H1 (cell line): ENCODE data around the gene PTTG2. TPM values are rescaled to one million over a fixed set of nuclear protein-coding genes. Genes with fewer than 3 reads are reported as not detected.

Experiments
- CTCF ChIA-PET: fragments of 300-600 bp; sonication (Branson Sonifier 250); formaldehyde crosslinking; loops from one replicate; lab custom pipeline; 2021; ENCODE audit not compliant: partially characterized antibody; lab: Charles Lee
- POLR2A ChIA-PET: fragments of 300-600 bp; sonication (Branson Sonifier 250); formaldehyde crosslinking; loops from one replicate; lab custom pipeline; 2021; ENCODE audit warnings: inconsistent platforms; ENCODE audit not compliant: partially characterized antibody; lab: Charles Lee
- DNase-seq, 2 experiments: peaks; one replicate each; pipeline versions ENCODE4 v3.0.0 to v3.0.0-alpha.2; 2010 to 2022; ENCODE audit warnings: low spot score in 2 of 2, low read depth in 1 of 2, mixed read lengths in 1 of 2
- FAIRE-seq: peaks from 2 replicates; lab custom pipeline; 2011; peaks lifted over from hg19 to GRCh38; lab: Jason Lieb, UNC
- H2AFZ ChIP-seq: 2 replicates; pipeline ENCODE4 v1.8.1; 2012; ENCODE audit warnings: low read length, inconsistent platforms
- H2AK5ac ChIP-seq: 2 replicates; pipeline ENCODE4 v1.6.1; 2013; ENCODE audit warnings: low read depth, low read length
- H2BK120ac ChIP-seq: replicated peaks from 2 replicates; pipeline ENCODE3; 2013; ENCODE audit warnings: low read depth, low read length, inconsistent platforms
- H2BK12ac ChIP-seq: 2 replicates; pipeline ENCODE4 v1.6.1; 2013; ENCODE audit warnings: low read depth, low read length
- H2BK15ac ChIP-seq: 2 replicates; pipeline ENCODE4 v1.6.1; 2013; ENCODE audit warnings: low read length
- H2BK20ac ChIP-seq: 2 replicates; pipeline ENCODE4 v1.6.1; 2013; ENCODE audit warnings: low read length
- H2BK5ac ChIP-seq: 2 replicates; pipeline ENCODE4 v1.6.1; 2013; ENCODE audit warnings: low read depth, low read length
- H3K14ac ChIP-seq: 2 replicates; pipeline ENCODE4 v1.6.1; 2013; ENCODE audit warnings: inconsistent platforms; ENCODE audit not compliant: insufficient read length
- H3K18ac ChIP-seq: 2 replicates; pipeline ENCODE4 v1.6.1; 2013; ENCODE audit warnings: low read length; ENCODE audit errors: extremely low read depth
- H3K23ac ChIP-seq: 2 replicates; pipeline ENCODE4 v1.6.1; 2013; ENCODE audit warnings: inconsistent platforms; ENCODE audit not compliant: insufficient read length
- H3K23me2 ChIP-seq: 2 replicates; pipeline ENCODE4 v1.6.1; 2013; ENCODE audit warnings: low read depth, low read length
- H3K27ac ChIP-seq: 2 replicates; pipeline ENCODE4 v1.6.1; 2011; ENCODE audit warnings: low read depth, low read length, inconsistent platforms
- H3K27me3 ChIP-seq, 4 experiments: replicated peaks in 1 of 4; 1 replicate in 1 of 4; 2 replicates in 3 of 4; pipeline versions ENCODE4 v1.6.1 to v1.8.1; 2011 to 2013; ENCODE audit warnings: low read length in 3 of 4, mild to moderate bottlenecking in 3 of 4, inconsistent platforms in 2 of 4, mixed read lengths in 2 of 4, moderate library complexity in 1 of 4; ENCODE audit not compliant: control insufficient read depth in 3 of 4, insufficient read depth in 3 of 4; ENCODE audit errors: extremely low read depth in 1 of 4
- H3K36me3 ChIP-seq, 4 experiments: 2 replicates each; pipeline versions ENCODE4 v1.6.1 to v1.8.1; 2011 to 2013; ENCODE audit warnings: mild to moderate bottlenecking in 4 of 4, low read length in 3 of 4, moderate library complexity in 2 of 4, control low read depth in 1 of 4, inconsistent platforms in 1 of 4; ENCODE audit not compliant: insufficient read depth in 4 of 4, control insufficient read depth in 2 of 4
- H3K4ac ChIP-seq: replicated peaks from 2 replicates; pipeline ENCODE3; 2013; ENCODE audit warnings: low read length, low read depth, mixed read lengths, inconsistent platforms; ENCODE audit not compliant: insufficient read length
- H3K4me1 ChIP-seq, 4 experiments: replicated peaks in 1 of 4; 1 replicate in 1 of 4; 2 replicates in 3 of 4; pipeline versions ENCODE4 v1.6.1 to v1.8.1; 2011 to 2013; ENCODE audit warnings: low read length in 3 of 4, inconsistent platforms in 2 of 4, mixed read lengths in 1 of 4; ENCODE audit not compliant: insufficient read depth in 4 of 4, control insufficient read depth in 3 of 4
- H3K4me2 ChIP-seq, 2 experiments: 2 replicates each; pipeline versions ENCODE4 v1.6.1 to v1.8.1; 2011 to 2013; ENCODE audit warnings: low read depth in 2 of 2, low read length in 2 of 2, control low read depth in 1 of 2, inconsistent platforms in 1 of 2, mild to moderate bottlenecking in 1 of 2; ENCODE audit not compliant: insufficient read depth in 1 of 2
- H3K4me3 ChIP-seq, 4 experiments: fragments of 200-600, 300-600 bp in 1 of 4; sonication (generic), shearing (Covaris generic), sonication (Bioruptor Twin) in 1 of 4; 2 replicates each; pipeline versions ENCODE4 v1.5.1 to v1.8.1; 2011 to 2016; ENCODE audit warnings: low read length in 4 of 4, low read depth in 3 of 4, control low read depth in 2 of 4, inconsistent platforms in 2 of 4, mild to moderate bottlenecking in 2 of 4, mixed read lengths in 1 of 4, moderate library complexity in 1 of 4; ENCODE audit not compliant: insufficient read depth in 2 of 4; ENCODE audit errors: extremely low read depth in 1 of 4
- H3K56ac ChIP-seq: replicated peaks from 2 replicates; pipeline ENCODE3; 2013; ENCODE audit warnings: low read depth, mild to moderate bottlenecking, mixed read lengths, low read length, inconsistent platforms; ENCODE audit not compliant: insufficient read length
- H3K79me1 ChIP-seq: 2 replicates; pipeline ENCODE4 v1.6.1; 2013; ENCODE audit warnings: low read depth, low read length, control low read depth
- H3K79me2 ChIP-seq, 2 experiments: 2 replicates each; pipeline versions ENCODE4 v1.6.1 to v1.8.1; 2012 to 2013; ENCODE audit warnings: low read length in 2 of 2, mild to moderate bottlenecking in 2 of 2, inconsistent platforms in 1 of 2; ENCODE audit not compliant: insufficient read depth in 2 of 2, control insufficient read depth in 1 of 2
- H3K9ac ChIP-seq, 4 experiments: replicated peaks in 1 of 4; 1 replicate in 1 of 4; 2 replicates in 3 of 4; pipeline versions ENCODE4 v1.6.1 to v1.8.1; 2011 to 2013; ENCODE audit warnings: low read depth in 3 of 4, low read length in 3 of 4, control low read depth in 2 of 4, mild to moderate bottlenecking in 2 of 4, moderate library complexity in 2 of 4, inconsistent platforms in 1 of 4; ENCODE audit errors: extremely low read depth in 1 of 4
- H3K9me3 ChIP-seq, 2 experiments: 2 replicates each; pipeline versions ENCODE4 v1.6.1 to v1.8.1; 2012 to 2013; ENCODE audit warnings: mild to moderate bottlenecking in 2 of 2, moderate library complexity in 2 of 2, control low read depth in 1 of 2, inconsistent platforms in 1 of 2, low read depth in 1 of 2, low read length in 1 of 2, mixed read lengths in 1 of 2; ENCODE audit not compliant: insufficient read depth in 2 of 2
- H4K20me1 ChIP-seq, 2 experiments: replicated peaks in 1 of 2; 2 replicates each; pipeline versions ENCODE3 to v1.8.1; 2011 to 2013; ENCODE audit warnings: inconsistent platforms in 2 of 2, low read length in 2 of 2, mild to moderate bottlenecking in 1 of 2; ENCODE audit not compliant: insufficient read depth in 2 of 2, control insufficient read depth in 1 of 2
- H4K5ac ChIP-seq: 2 replicates; pipeline ENCODE4 v1.6.1; 2013; ENCODE audit warnings: low read length, low read depth, mixed read lengths, inconsistent platforms; ENCODE audit not compliant: insufficient read length
- H4K8ac ChIP-seq: 2 replicates; pipeline ENCODE4 v1.8.0; 2013; ENCODE audit warnings: mild to moderate bottlenecking, moderate library complexity, low read length, inconsistent platforms; ENCODE audit not compliant: insufficient read depth; ENCODE audit errors: extremely low read depth
- H4K91ac ChIP-seq: replicated peaks from 2 replicates; pipeline ENCODE3; 2013; ENCODE audit warnings: low read length, mixed read lengths, inconsistent platforms; ENCODE audit not compliant: insufficient read length
- CHD1 ChIP-seq: IDR thresholded peaks from 2 replicates; pipeline ENCODE4 v1.6.1; 2012; ENCODE audit warnings: low read depth, low read length, improper control_type of control experiment
- GTF2F1 ChIP-seq: IDR thresholded peaks from 2 replicates; pipeline ENCODE4 v1.6.1; 2012; ENCODE audit warnings: low read depth, low read length, improper control_type of control experiment, borderline replicate concordance
- KDM1A ChIP-seq: fragments of 200-600, 300-600 bp; sonication (generic); IDR thresholded peaks from 2 replicates; pipeline ENCODE4 v1.7.1; 2016; ENCODE audit warnings: mild to moderate bottlenecking, low read length, borderline replicate concordance
- KDM4A ChIP-seq: IDR thresholded peaks from one replicate; pipeline ENCODE4 v1.7.1; 2012; ENCODE audit warnings: low read depth, mild to moderate bottlenecking, moderate library complexity, low read length, inconsistent platforms; ENCODE audit not compliant: severe bottlenecking
- PHF8 ChIP-seq: fragments of 200-600 bp; sonication (generic); conservative IDR thresholded peaks from 2 replicates; pipeline ENCODE4 v1.7.1; 2012; ENCODE audit warnings: low read depth, mild to moderate bottlenecking, inconsistent platforms, low read length, moderate library complexity
- RXRA ChIP-seq: IDR thresholded peaks from 2 replicates; pipeline ENCODE4 v1.6.1; 2011; ENCODE audit warnings: low read depth, mild to moderate bottlenecking, low read length, moderate library complexity; ENCODE audit not compliant: insufficient read depth
- SIN3A ChIP-seq, 2 experiments: IDR thresholded peaks in 1 of 2; conservative IDR thresholded peaks in 1 of 2; 2 replicates each; pipeline ENCODE4 v1.6.1; 2011 to 2012; ENCODE audit warnings: low read length in 2 of 2, improper control_type of control experiment in 1 of 2, low read depth in 1 of 2, mild to moderate bottlenecking in 1 of 2
- SIRT6 ChIP-seq: IDR thresholded peaks from one replicate; pipeline ENCODE4 v1.7.1; 2012; ENCODE audit warnings: low read length, inconsistent platforms
- SIX5 ChIP-seq: IDR thresholded peaks from 2 replicates; pipeline ENCODE4 v1.6.1; 2011; ENCODE audit warnings: mild to moderate bottlenecking, low read depth, low read length
- SP4 ChIP-seq: IDR thresholded peaks from 2 replicates; pipeline ENCODE4 v1.6.1; 2012; ENCODE audit warnings: low read length, inconsistent platforms
- ZNF274 ChIP-seq: IDR thresholded peaks from 2 replicates; pipeline ENCODE4 v1.7.0; 2012; ENCODE audit warnings: low read length, borderline replicate concordance; ENCODE audit errors: extremely low read depth
- WGBS, 2 experiments: shearing (Covaris generic) in 1 of 2; methylation state at CpG; one replicate each; pipeline versions ENCODE4 v1.1.6 to v1.1.7; 2013 to 2015; ENCODE audit warnings: low lambda C conversion rate in 2 of 2, mixed read lengths in 2 of 2, inconsistent platforms in 1 of 2, low coverage in 1 of 2, missing lambda C conversion rate in 1 of 2; ENCODE audit not compliant: insufficient replicate concordance in 2 of 2, insufficient coverage in 1 of 2, insufficient read length in 1 of 2; ENCODE audit errors: extremely low coverage in 1 of 2, missing lambda C conversion rate in 1 of 2; 5-methylcytosine and 5-hydroxymethylcytosine counted together
- polyA plus RNA-seq, 7 experiments: library from polyadenylated mRNA; depleted of rRNA in 3 of 7; stranded (reverse) in 5 of 7; unstranded in 2 of 7; fragments of >200 nt in 5 of 7; fragments of 200-250 nt in 2 of 7; gene quantifications; 1 replicate in 5 of 7; 2 replicates in 1 of 7; 4 replicates in 1 of 7; pipeline versions ENCODE4 v1.2.1 to v1.2.3, GENCODE V29; 2011 to 2013; ENCODE audit warnings: missing spikeins in 2 of 7, mixed read lengths in 2 of 7
- total RNA-seq: library from RNA; stranded (reverse); fragmentation: NEBNext Ultra II Directional; extraction: Animal tissue kit (Norgen Biotek cat#: 25700); gene quantifications from 2 replicates; pipeline ENCODE4 v1.2.1, GENCODE V29; 2021
- TF ChIP-seq, protein P1 (sequence below): IDR thresholded peaks from 2 replicates; pipeline ENCODE4 v1.6.1; 2011; ENCODE audit warnings: low read length, improper control_type of control experiment

Gene PTTG2
- total and polyA plus RNA-seq, 2 of the 8 experiments (the other 6 are each of a cell fraction or from before 2014, with no cell fraction given) = not detected

DNA sequence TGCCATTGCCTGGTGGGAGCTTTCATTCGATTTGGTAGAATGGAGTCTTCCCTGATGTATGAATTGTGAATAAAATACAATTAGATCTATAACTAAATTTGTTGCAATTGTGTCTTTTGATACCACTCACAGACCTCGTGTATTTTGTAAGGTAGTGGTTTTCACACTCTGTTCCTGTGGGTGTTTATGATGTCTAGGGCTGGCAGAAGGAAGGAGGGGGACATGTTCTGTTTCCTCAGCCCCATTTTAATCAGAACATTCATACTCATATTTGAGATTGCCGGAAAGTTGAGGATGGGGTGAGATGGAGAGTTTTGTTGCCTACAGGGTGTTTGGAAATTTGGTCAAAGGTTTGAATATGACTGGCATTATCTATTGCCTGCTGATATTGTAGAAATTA, 42.9 kb downstream of the PTTG2 start:
- Histone ChIP-seq H4K5ac (no peak overlapping the region), H3K9ac (no peak overlapping the region), H3K23me2 (no peaks in the 10 kb centered on the region), H3K9me3 (no peaks in the 10 kb centered on the region), H2BK15ac (no peak overlapping the region), H3K79me1 (peaks cover 11% of the 10 kb centered on the region; the same call in 1 of the 2 replicates), H3K4me3 (no peak overlapping the region), H3K23ac (no peak overlapping the region), H4K8ac (no peak overlapping the region), H3K14ac (no peak overlapping the region), H2BK20ac (no peak overlapping the region), H3K56ac (no peak overlapping the region), H2BK12ac (no peak overlapping the region; the same call in 1 of the 2 replicates), H3K18ac (no peak overlapping the region), H3K4ac (no peak overlapping the region), H3K27ac (no peak overlapping the region; the same call in 1 of the 2 replicates), H2AK5ac (no peak overlapping the region), H3K4me1 (peaks cover 9 to 28% (median 19%) of the 10 kb centered on the region in 4 experiments; a peak in 6 of 7 replicates), H3K79me2 (peaks cover 3 to 66% of the 10 kb centered on the region in 2 experiments), H3K4me2 (no peak overlapping the region), H2BK120ac (no peak overlapping the region), H4K91ac (no peak overlapping the region), H3K36me3 (no peaks in the 10 kb centered on the region), H4K20me1 (peaks cover 0 to 1% of the 10 kb centered on the region in 2 experiments), H2AFZ (no peak overlapping the region), H2BK5ac (0 out of 2 replicates have a peak overlapping the region, but pooled peaks have one; percentile 20), H3K27me3 (no peaks in the 10 kb centered on the region)
- ChIA-PET CTCF (interaction anchor here (0.6 to 1.2 kb wide), 4 partner anchors 8 to 177 kb away, joined by 3 to 4 read pairs (median 3); no protein-coding TSS in a partner anchor), POLR2A (interaction anchor here (3.8 kb wide), 1 partner anchor 26 kb away, joined by 15 read pairs; no protein-coding TSS in a partner anchor)
- WGBS, 2 experiments = 84% methylated on average over 3 of the region's 3 CpGs; no CpG with 5 or more reads in 1 of the 2 experiments
- FAIRE-seq (no peak), DNase-seq (no peak)
- no peak for TF ChIP-seq RXRA
- no peak for TF ChIP-seq ZNF274
- no peak for TF ChIP-seq SIX5
- TF ChIP-seq SIRT6 = no peak
- TF ChIP-seq, protein P1, sequence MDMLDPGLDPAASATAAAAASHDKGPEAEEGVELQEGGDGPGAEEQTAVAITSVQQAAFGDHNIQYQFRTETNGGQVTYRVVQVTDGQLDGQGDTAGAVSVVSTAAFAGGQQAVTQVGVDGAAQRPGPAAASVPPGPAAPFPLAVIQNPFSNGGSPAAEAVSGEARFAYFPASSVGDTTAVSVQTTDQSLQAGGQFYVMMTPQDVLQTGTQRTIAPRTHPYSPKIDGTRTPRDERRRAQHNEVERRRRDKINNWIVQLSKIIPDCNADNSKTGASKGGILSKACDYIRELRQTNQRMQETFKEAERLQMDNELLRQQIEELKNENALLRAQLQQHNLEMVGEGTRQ = no peak
- no peak for TF ChIP-seq GTF2F1
- TF ChIP-seq KDM4A = no peak
- no peak for TF ChIP-seq SIN3A (conservative IDR thresholded peaks at IDR 0.05 in 1 of 2, IDR thresholded peaks at IDR 0.05 in 1 of 2; ENCODE audit: low read depth in 1 of 2, low read length in 2 of 2)
- no peak for TF ChIP-seq CHD1
- no peak for TF ChIP-seq KDM1A
- TF ChIP-seq PHF8 = no peak
- no peak for TF ChIP-seq SP4
